Measurements from ENCODE around the gene FILIP1.

DNA sequence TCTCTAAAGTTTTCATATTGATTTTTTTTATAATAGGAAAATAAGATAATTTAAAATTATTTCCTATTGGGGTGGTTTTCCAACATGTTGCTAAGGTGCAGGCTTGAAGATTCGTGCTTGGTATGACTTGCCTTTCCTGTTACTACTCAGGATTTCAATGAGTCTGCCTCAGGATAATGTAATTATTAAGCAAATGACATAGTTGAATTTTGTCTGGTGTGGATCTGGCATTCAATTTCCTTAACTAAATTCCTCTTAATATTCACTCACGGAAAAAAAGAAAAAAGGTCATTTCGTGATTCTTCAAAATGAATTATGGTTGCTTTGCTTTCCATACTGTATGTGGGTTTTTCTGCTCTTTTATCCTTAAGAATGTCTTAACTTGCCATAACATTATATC is 9.3 kb upstream of the FILIP1 start:
- TF ChIP-seq, protein P1, sequence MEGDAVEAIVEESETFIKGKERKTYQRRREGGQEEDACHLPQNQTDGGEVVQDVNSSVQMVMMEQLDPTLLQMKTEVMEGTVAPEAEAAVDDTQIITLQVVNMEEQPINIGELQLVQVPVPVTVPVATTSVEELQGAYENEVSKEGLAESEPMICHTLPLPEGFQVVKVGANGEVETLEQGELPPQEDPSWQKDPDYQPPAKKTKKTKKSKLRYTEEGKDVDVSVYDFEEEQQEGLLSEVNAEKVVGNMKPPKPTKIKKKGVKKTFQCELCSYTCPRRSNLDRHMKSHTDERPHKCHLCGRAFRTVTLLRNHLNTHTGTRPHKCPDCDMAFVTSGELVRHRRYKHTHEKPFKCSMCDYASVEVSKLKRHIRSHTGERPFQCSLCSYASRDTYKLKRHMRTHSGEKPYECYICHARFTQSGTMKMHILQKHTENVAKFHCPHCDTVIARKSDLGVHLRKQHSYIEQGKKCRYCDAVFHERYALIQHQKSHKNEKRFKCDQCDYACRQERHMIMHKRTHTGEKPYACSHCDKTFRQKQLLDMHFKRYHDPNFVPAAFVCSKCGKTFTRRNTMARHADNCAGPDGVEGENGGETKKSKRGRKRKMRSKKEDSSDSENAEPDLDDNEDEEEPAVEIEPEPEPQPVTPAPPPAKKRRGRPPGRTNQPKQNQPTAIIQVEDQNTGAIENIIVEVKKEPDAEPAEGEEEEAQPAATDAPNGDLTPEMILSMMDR (conservative IDR thresholded peaks at IDR 0.05; ENCODE audit: low read length) = no peak
- no peak for TF ChIP-seq EZH2phosphoT487 (IDR thresholded peaks at IDR 0.05; ENCODE audit: borderline replicate concordance, low read depth, low read length)

Data from OCI-LY7 (cell line).